ENCODE data around the gene MXRA7. TPM values are rescaled to one million over a fixed set of nuclear protein-coding genes. Genes with fewer than 3 reads are reported as not detected.
"Not testable (repeated sequence)": the region's sequence is repeated elsewhere in the genome, so short reads cannot be mapped to it uniquely, and the experiment has no call there.

Gene MXRA7
- total RNA-seq, 4 donors from 2014 or later = 31.0 to 633 (median 52.5) TPM

DNA sequence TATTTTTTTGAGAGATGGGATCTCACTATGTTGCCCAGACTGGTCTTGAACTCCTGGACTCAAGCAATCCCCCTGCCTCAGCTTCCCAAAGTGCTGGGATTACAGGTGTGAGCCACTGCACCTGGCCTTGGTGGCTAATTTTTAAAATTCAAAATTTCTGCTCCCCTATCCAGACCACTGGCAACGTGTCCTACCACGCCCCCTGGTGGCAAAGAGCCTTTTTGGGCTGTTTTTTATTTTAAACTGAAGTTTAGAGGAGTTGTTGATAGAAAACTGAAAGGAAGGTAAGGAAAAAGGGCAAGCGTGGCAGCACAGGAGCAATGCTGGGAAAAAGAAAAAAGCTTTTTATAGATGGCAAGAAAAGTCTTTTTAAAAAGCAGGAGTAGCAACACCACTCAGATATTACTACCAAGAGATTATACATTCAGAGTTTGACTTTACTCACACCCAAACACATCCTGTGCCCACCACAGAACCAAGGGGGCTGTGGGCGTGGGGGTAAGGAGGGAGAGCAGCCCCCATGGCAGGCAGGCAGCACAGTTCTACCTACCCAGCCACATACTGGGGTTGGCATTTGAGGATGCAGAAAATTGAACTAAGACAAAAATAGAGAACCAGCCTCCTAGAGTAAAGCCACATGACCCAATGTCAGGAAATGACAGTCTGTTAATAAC lies 4.2 kb upstream of the MXRA7 start:
- no peak for TF ChIP-seq EP300 (IDR thresholded peaks at IDR 0.05; ENCODE audit: low read depth)
- TF ChIP-seq, protein P1, sequence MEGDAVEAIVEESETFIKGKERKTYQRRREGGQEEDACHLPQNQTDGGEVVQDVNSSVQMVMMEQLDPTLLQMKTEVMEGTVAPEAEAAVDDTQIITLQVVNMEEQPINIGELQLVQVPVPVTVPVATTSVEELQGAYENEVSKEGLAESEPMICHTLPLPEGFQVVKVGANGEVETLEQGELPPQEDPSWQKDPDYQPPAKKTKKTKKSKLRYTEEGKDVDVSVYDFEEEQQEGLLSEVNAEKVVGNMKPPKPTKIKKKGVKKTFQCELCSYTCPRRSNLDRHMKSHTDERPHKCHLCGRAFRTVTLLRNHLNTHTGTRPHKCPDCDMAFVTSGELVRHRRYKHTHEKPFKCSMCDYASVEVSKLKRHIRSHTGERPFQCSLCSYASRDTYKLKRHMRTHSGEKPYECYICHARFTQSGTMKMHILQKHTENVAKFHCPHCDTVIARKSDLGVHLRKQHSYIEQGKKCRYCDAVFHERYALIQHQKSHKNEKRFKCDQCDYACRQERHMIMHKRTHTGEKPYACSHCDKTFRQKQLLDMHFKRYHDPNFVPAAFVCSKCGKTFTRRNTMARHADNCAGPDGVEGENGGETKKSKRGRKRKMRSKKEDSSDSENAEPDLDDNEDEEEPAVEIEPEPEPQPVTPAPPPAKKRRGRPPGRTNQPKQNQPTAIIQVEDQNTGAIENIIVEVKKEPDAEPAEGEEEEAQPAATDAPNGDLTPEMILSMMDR (IDR thresholded peaks at IDR 0.05) = peak; percentile 75 to 83 (median 81)
- H3K27ac ChIP-seq = peak overlapping the region in 3 of 4 donors; percentile 18 to 58 (median 44)
- no peak overlapping the region for H3K4me3 ChIP-seq
- H3K4me1 ChIP-seq = peaks cover 8 to 36% (median 13%) of the 10 kb centered on the region in 4 donors
- intact Hi-C loops (cut with DNase I; ENCODE audit: low total_unique reads) (loop anchor here (5.0 kb wide), 1 partner anchor 33 kb away; no protein-coding TSS in a partner anchor), in situ Hi-C loops (cut with MboI; ENCODE audit: low pct_ligation_motif_present in 1 of 4, low pct_unique_long_range_greater_than_20kb in 1 of 4, low sequenced_read_pairs in 3 of 4) (loop anchor here in 1 of 4 donors (25.0 kb wide), 1 partner anchor 178 kb away; the partner anchor contains the start of genes CYGB and PRCD)
- peak; percentile 68 for DNase-seq
- H3K36me3 ChIP-seq = peaks cover 0 to 56% (median 17%) of the 10 kb centered on the region in 4 donors
- WGBS, 2 donors (ENCODE audit: low coverage in 1 of 2) = 22 to 27% methylated on average over 4 of the region's 4 CpGs
- H3K9me3 ChIP-seq = no peaks in the 10 kb centered on the region
- H3K27me3 ChIP-seq = no peaks in the 10 kb centered on the region

DNA sequence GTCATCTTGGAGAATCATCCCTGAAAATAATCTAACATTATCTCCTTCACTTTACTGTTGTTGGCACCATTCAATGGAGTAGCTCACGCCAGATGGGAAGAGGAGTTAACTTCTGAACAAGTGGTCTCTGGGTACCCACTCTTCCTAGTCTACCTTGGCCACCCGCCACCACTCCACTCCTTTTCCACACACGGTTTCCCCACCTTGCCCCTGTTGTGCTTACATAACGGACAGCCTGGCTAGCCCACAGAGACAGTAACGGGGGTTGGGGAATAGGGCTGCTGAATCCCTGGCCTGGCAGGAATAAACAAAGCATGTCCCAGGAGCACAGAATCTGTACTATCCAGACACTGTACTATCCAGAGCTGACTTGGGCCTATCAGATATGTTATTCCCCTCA lies 3.6 kb upstream of the MXRA7 start:
- Histone ChIP-seq H3K4me1 (peaks cover 8 to 36% (median 13%) of the 10 kb centered on the region in 4 donors), H3K36me3 (peaks cover 0 to 49% (median 13%) of the 10 kb centered on the region in 4 donors)
- no peak for DNase-seq

DNA sequence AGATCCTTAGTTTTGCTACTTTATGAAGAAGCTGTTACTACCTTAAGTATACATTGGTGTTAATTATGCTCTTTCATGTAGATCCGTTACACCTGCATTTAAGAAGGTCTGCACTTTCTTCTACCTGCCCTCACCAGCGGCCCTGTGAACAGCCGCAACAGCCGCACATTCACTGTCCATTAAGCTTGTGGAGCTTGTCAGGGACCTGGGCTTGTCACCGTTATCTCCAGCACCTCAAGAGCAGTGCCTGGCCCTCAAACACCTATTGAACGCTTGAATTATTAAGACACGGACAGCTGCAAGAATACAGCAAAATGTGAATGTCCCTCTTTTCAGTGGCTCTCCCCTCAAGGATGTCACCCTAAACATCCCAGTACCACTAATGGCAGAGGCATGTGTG lies 3.0 kb upstream of the MXRA7 start:
- WGBS, 2 donors (ENCODE audit: low coverage in 1 of 2) = 92 to 96% methylated on average over 2 to 7 of the region's 7 CpGs
- DNase-seq = no peak
- intact Hi-C loops (cut with DNase I; ENCODE audit: low total_unique reads) (no loop called here), in situ Hi-C loops (cut with MboI; ENCODE audit: low pct_ligation_motif_present in 1 of 4, low pct_unique_long_range_greater_than_20kb in 1 of 4, low sequenced_read_pairs in 3 of 4) (loop anchor here in 1 of 4 donors (25.0 kb wide), 1 partner anchor 176 kb away; the partner anchor contains the start of genes CYGB and PRCD)
- H3K9me3 ChIP-seq = no peaks in the 10 kb centered on the region
- H3K36me3 ChIP-seq = peaks cover 0 to 44% (median 10%) of the 10 kb centered on the region in 4 donors
- H3K27me3 ChIP-seq = no peaks in the 10 kb centered on the region
- H3K27ac ChIP-seq = peak overlapping the region in 1 of 4 donors; percentile 2
- TF ChIP-seq EP300 (IDR thresholded peaks at IDR 0.05; ENCODE audit: low read depth) = no peak
- no peak for TF ChIP-seq POLR2A (IDR thresholded peaks at IDR 0.05)
- no peak for TF ChIP-seq POLR2AphosphoS5 (IDR thresholded peaks at IDR 0.05)
- TF ChIP-seq, protein P1 (IDR thresholded peaks at IDR 0.05) = no peak
- peaks cover 8 to 37% (median 15%) of the 10 kb centered on the region in 4 donors for H3K4me1 ChIP-seq
- H3K4me3 ChIP-seq = no peak overlapping the region

More for the DNA sequence above, 3.6 kb upstream of the MXRA7 start:
- in situ Hi-C loops (cut with MboI; ENCODE audit: low pct_ligation_motif_present in 1 of 4, low pct_unique_long_range_greater_than_20kb in 1 of 4, low sequenced_read_pairs in 3 of 4) (loop anchor here in 1 of 4 donors (25.0 kb wide), 1 partner anchor 177 kb away; the partner anchor contains the start of genes CYGB and PRCD), intact Hi-C loops (cut with DNase I; ENCODE audit: low total_unique reads) (no loop called here)
- peak overlapping the region in 3 of 4 donors; percentile 2 to 58 (median 18) for H3K27ac ChIP-seq
- no peaks in the 10 kb centered on the region for H3K9me3 ChIP-seq
- no peak overlapping the region for H3K4me3 ChIP-seq
- no peaks in the 10 kb centered on the region for H3K27me3 ChIP-seq
- TF ChIP-seq, protein P1 (IDR thresholded peaks at IDR 0.05) = no peak
- 67% methylated on average over 5 of the region's 5 CpGs; no CpG with 5 or more reads in 1 of the 2 donors for WGBS, 2 donors (ENCODE audit: low coverage in 1 of 2)

DNA sequence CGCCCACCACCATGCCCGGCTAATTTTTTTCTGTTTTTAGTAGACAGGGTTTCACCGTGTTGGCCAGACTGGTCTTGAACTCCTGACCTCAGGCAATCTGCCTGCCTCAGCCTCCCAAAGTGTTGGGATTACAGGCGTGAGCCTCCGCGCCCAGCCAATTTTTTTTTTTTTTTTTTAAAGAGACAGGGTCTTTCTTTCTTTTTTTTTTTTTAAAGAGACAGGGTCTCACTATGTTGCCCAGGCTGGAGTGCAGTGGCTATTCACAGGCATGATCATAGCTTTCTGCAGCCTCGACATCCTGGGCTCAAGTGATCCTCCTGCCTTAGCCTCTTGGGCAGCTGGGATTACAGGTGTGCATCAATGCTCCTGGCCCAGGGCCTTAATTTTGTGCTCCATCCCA lies 1.6 kb upstream of the MXRA7 start:
- DNase-seq; H3K27me3 ChIP-seq; H3K9me3 ChIP-seq; H3K4me3 ChIP-seq; intact Hi-C loops (cut with DNase I; ENCODE audit: low total_unique reads): not testable (repeated sequence)
- in situ Hi-C loops (cut with MboI; ENCODE audit: low pct_ligation_motif_present in 1 of 4, low pct_unique_long_range_greater_than_20kb in 1 of 4, low sequenced_read_pairs in 3 of 4) = loop anchor here in 1 of 4 donors (25.0 kb wide), 1 partner anchor 175 kb away; the partner anchor contains the start of genes CYGB and PRCD
- WGBS, 2 donors (ENCODE audit: low coverage in 1 of 2) = 60 to 63% methylated on average over 5 to 7 of the region's 7 CpGs
- H3K4me1 ChIP-seq = peaks cover 15 to 52% (median 22%) of the 10 kb centered on the region in 4 donors
- H3K36me3 ChIP-seq = peaks cover 0 to 33% (median 3%) of the 10 kb centered on the region in 4 donors
- H3K27ac ChIP-seq = peak overlapping the region in 3 of 4 donors; percentile 83 to 85 (median 84)

DNA sequence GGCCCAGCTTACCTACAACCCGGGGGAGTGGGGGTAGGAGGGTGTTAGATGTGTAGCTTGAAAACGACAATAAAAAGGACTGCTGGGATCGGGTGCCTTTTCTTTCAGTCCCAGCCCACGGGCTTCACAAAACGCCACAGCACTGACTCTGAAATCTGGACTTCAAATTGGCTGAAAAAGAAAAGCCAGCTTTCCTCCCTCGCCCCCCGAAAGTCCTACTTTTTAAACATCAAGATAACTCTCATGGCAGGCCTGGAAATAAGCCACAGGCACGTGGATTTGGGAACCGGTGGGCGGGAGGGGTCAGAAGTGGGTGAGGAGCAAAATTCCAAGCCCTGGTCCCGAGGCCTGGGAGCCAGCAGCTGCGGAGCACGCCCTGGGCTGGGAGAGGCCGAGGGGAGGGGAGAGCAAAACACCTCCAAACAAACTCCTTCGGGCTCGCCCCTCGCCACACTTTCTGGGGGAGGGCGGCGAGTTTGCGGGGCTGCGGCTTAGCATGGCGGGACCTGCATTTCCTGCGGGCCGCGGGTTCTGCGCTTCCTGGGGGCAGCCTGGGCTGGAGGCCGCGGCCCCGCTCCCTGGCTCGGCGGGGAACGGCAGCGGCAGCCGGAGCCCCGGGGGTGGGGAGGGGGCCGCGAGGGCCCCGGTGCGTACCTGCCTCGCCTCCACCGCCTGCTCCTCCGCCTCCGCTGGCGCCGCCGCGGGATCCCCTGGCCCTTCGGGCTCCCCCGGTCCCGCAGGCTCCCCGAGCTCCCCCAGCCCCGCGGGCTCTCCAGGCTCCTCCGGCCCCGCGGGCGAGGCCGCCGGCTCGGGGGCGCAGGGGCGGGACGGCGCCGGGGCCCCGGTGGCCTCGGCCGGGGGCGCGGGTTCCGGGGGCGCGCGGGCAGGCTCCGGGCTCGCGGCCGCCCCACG lies 558 bp downstream of the MXRA7 start:
- H3K27me3 ChIP-seq; intact Hi-C loops (cut with DNase I; ENCODE audit: low total_unique reads); DNase-seq; H3K9me3 ChIP-seq: not testable (repeated sequence)
- WGBS, 2 donors (ENCODE audit: low coverage in 1 of 2) = 9% methylated on average over 25 of the region's 79 CpGs; no CpG with 5 or more reads in 1 of the 2 donors
- Histone ChIP-seq H3K4me3 (peak overlapping the region; percentile 42 to 91 (median 57)), H3K36me3 (peaks cover 0 to 14% (median 0%) of the 10 kb centered on the region in 4 donors), H3K27ac (peak overlapping the region; percentile 82 to 97 (median 88)), H3K4me1 (peaks cover 10 to 38% (median 22%) of the 10 kb centered on the region in 4 donors)
- in situ Hi-C loops (cut with MboI; ENCODE audit: low pct_ligation_motif_present in 1 of 4, low pct_unique_long_range_greater_than_20kb in 1 of 4, low sequenced_read_pairs in 3 of 4) = loop anchor here in 1 of 4 donors (25.0 kb wide), 1 partner anchor 173 kb away; the partner anchor contains the start of genes CYGB and PRCD

Data from transverse colon (tissue), 4 donors.